ENCODE measurements around the gene ACHE. TPM values are rescaled to one million over a fixed set of nuclear protein-coding genes. Genes with fewer than 3 reads are reported as not detected.

ACHE gene
- total RNA-seq, 4 donors from 2014 or later: 0.66 to 0.68 TPM; not detected in 2

- TF ChIP-seq, protein P1, sequence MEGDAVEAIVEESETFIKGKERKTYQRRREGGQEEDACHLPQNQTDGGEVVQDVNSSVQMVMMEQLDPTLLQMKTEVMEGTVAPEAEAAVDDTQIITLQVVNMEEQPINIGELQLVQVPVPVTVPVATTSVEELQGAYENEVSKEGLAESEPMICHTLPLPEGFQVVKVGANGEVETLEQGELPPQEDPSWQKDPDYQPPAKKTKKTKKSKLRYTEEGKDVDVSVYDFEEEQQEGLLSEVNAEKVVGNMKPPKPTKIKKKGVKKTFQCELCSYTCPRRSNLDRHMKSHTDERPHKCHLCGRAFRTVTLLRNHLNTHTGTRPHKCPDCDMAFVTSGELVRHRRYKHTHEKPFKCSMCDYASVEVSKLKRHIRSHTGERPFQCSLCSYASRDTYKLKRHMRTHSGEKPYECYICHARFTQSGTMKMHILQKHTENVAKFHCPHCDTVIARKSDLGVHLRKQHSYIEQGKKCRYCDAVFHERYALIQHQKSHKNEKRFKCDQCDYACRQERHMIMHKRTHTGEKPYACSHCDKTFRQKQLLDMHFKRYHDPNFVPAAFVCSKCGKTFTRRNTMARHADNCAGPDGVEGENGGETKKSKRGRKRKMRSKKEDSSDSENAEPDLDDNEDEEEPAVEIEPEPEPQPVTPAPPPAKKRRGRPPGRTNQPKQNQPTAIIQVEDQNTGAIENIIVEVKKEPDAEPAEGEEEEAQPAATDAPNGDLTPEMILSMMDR (IDR thresholded peaks at IDR 0.05; ENCODE audit: low read depth): no peak
Observed at GRCh38 chr7:100865938-100866728, 29.6 kb downstream of the ACHE start.

GRCh38 chr7:100865372-100865911 lies 30.2 kb downstream of the ACHE start:
- TF ChIP-seq, protein P1 (IDR thresholded peaks at IDR 0.05; ENCODE audit: low read depth): no peak

GRCh38 chr7:100864263-100864845 lies 31.3 kb downstream of the ACHE start:
- TF ChIP-seq, protein P1 (IDR thresholded peaks at IDR 0.05; ENCODE audit: low read depth): no peak

GRCh38 chr7:100863406-100863950 lies 32.2 kb downstream of the ACHE start:
- TF ChIP-seq, protein P1 (IDR thresholded peaks at IDR 0.05; ENCODE audit: low read depth): no peak

DNA sequence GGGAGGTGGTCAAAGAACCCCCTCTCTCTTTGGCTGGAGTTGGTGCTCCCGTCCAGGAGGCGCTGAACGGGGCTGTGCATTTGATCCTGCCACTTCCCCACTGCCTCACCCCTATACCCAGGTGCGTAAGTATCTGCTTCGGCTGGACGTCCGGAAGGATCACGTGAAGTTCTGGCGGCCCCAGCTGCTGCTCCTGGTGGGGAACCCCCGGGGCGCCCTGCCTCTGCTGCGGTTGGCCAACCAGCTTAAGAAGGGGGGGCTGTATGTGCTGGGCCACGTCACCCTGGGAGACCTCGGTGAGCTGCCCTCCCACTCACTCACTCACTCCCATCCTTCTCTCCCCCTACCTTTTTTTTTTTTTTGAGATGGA lies 34.1 kb downstream of the ACHE start:
- TF ChIP-seq, protein P1 (IDR thresholded peaks at IDR 0.05; ENCODE audit: low read depth): no peak

- TF ChIP-seq, protein P1 (IDR thresholded peaks at IDR 0.05; ENCODE audit: low read depth): no peak
Observed at GRCh38 chr7:100860702-100861615, 34.7 kb downstream of the ACHE start.
